ENCODE results near the gene PPM1G.
A peak's percentile ranks its signal among the peaks of the same experiment; 100 is the strongest.

PPM1G gene

DNA sequence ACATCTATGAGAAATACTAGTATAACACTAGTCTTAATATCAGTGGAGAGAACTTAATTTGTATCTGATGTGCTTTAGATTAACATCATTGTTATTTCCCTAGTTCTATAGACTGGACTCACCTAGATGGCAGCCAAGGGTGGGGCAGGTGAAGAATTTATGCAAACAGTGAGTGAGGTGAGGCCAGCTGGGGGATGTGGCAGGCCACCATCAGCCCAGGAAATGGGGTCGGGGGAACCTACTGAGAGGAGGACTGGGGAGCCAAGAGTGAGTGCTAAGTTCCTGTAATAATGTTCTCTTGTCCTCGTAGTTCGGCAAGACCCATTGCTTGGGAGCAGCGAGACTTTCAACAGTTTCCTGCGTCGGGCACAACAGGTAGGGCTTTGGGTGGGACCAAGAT lies 36.5 kb downstream of the PPM1G start:
- 97% methylated on average over 6 of the region's 6 CpGs for WGBS, 2 experiments (ENCODE audit: insufficient coverage in 2 of 2)
- H3K27ac ChIP-seq (ENCODE audit: low read depth, low read length, severe bottlenecking): no peak overlapping the region

DNA sequence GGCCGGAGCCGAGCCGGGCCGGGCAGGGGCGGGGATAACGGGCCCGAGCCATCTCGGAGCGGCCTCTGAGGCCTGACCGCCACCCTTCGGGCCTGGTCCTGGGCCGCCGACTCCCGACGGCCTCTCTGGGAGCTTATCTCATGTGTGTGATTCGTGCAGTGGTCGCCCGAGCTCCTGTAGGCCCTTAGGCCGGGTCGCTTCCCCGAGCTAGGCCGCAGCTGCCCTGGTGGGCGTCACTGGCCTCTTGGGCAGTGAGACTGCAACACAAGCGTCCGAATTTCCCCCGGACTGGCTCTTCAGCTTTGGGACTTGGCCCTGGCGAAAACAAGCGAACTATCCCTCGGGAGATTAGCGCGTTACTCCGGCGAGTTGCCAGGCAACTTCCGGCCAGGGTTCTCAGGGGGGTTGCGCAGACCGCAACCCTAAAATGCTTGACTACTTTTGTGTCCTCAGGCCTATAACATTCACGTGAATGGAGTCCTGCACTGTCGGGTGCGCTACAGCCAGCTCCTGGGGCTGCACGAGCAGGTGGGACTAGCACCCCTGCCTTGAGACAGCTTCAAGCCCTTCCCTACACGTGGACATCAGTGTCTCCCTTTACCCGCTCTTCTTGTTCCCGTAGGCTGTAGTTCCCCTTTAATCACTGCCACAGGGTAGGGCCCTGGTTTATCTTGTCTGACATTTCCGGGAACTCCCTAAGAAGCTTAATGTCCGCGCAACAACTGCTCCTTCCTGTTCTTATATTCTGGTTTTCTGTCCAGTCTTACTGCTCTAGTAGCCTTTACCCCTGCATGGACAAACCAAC lies 38.4 kb downstream of the PPM1G start:
- Histone ChIP-seq H3K4me1 (ENCODE audit: control insufficient read depth, insufficient read depth, low read length, poor library complexity, severe bottlenecking) (peaks cover 6% of the 10 kb centered on the region), H3K4me3 (ENCODE audit: extremely low read depth, insufficient read depth, low read length, poor library complexity, severe bottlenecking) (peak overlapping the region; percentile 97), H3K9me3 (ENCODE audit: control insufficient read depth, low read length) (no peaks in the 10 kb centered on the region), H3K36me3 (ENCODE audit: control insufficient read depth, insufficient read depth, low read length) (peaks cover 72% of the 10 kb centered on the region), H3K27ac (ENCODE audit: low read depth, low read length, severe bottlenecking) (peak overlapping the region; percentile 78)
- WGBS, 2 experiments (ENCODE audit: insufficient coverage in 2 of 2): 5 to 6% methylated on average over 45 to 46 of the region's 46 CpGs

More for the DNA sequence above, 36.5 kb downstream of the PPM1G start:
- no peaks in the 10 kb centered on the region for H3K9me3 ChIP-seq (ENCODE audit: control insufficient read depth, low read length)
- peaks cover 6% of the 10 kb centered on the region for H3K4me1 ChIP-seq (ENCODE audit: control insufficient read depth, insufficient read depth, low read length, poor library complexity, severe bottlenecking)
- peaks cover 72% of the 10 kb centered on the region for H3K36me3 ChIP-seq (ENCODE audit: control insufficient read depth, insufficient read depth, low read length)
- no peak overlapping the region for H3K4me3 ChIP-seq (ENCODE audit: extremely low read depth, insufficient read depth, low read length, poor library complexity, severe bottlenecking)

DNA sequence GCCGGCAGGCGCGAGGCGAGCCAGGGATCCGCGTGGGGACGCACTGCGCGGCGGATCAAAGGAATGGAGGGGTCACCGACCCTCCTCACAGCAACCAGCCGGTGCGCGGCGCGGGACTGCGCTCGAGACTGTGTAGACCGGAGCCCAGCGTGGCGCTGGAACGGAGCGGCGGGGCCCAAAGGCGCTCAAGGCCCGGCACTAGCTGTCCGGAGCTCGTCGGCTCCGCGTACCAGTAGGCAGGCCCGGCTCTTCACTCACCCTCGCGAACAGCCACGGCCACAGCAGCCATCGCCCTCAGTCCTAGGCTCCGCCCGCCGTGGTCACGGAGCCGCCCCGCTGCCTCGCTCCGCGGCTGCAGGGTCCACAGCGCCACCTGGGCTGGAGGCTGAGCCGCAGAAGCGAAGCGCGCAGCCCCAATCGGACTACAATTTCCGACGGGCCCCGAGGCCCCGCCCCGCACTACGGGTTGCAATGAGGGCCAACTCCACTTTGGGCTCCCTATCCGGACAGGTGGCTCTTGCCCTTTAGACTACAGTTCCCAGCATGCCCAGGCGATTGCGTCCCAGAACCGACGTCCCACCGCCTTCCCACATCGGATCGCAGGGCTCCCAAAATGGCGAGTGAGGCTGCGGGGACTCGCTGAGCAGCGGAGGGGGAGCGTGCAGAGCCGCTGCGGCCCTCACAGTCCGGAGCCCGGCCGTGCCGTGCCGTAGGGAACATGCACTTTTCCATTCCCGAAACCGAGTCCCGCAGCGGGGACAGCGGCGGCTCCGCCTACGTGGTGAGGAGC lies 39.2 kb downstream of the PPM1G start, which contains the start of the genes EIF2B4 and SNX17:
EIF2B4 (minus strand) TSS at position 313 of the 790 bp plus-strand sequence; CDS start at position 289, 24 bp downstream.
SNX17 (plus strand) TSS at position 591 of the 790 bp plus-strand sequence; CDS start at position 719, 128 bp downstream.
- no peaks in the 10 kb centered on the region for H3K9me3 ChIP-seq (ENCODE audit: control insufficient read depth, low read length)
- peaks cover 6% of the 10 kb centered on the region for H3K4me1 ChIP-seq (ENCODE audit: control insufficient read depth, insufficient read depth, low read length, poor library complexity, severe bottlenecking)
- 0% methylated on average over 70 to 85 of the region's 85 CpGs for WGBS, 2 experiments (ENCODE audit: insufficient coverage in 2 of 2)
- peak within 1 kb of the TSS; percentile 78 for H3K27ac ChIP-seq (ENCODE audit: low read depth, low read length, severe bottlenecking)
- peak within 1 kb of the TSS; percentile 97 for H3K4me3 ChIP-seq (ENCODE audit: extremely low read depth, insufficient read depth, low read length, poor library complexity, severe bottlenecking)
- H3K36me3 ChIP-seq (ENCODE audit: control insufficient read depth, insufficient read depth, low read length): peaks cover 72% of the 10 kb centered on the region

DNA sequence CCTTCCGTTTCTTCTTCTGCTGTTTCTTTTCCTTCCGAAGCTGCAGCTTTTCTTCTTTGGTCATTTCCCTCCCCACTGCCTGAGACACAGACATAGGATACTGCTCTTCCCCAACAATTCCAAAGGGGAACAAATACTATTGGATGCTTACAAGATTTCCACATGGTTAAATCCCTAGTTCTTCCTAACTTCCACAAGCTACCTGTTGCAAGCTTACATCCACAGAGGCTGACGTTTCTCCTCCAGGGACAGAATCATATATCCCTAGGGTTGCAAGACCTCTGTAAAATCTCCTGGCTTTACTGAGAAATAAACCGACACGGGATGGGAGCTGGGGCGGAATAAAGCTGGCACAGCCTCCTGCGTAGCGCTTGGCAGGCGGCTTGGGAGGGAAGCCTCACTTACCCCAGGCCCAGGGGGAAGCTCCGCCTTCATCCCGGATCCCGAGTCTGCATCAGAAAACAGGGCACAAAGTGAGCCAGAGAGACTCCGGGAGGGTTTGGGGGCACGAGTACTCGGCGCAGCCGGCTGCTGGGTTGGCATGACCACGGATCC lies 39.8 kb downstream of the PPM1G start:
- Histone ChIP-seq H3K27ac (ENCODE audit: low read depth, low read length, severe bottlenecking) (peak overlapping the region; percentile 76), H3K36me3 (ENCODE audit: control insufficient read depth, insufficient read depth, low read length) (peaks cover 72% of the 10 kb centered on the region), H3K4me3 (ENCODE audit: extremely low read depth, insufficient read depth, low read length, poor library complexity, severe bottlenecking) (peak overlapping the region; percentile 97), H3K4me1 (ENCODE audit: control insufficient read depth, insufficient read depth, low read length, poor library complexity, severe bottlenecking) (peaks cover 6% of the 10 kb centered on the region), H3K9me3 (ENCODE audit: control insufficient read depth, low read length) (no peaks in the 10 kb centered on the region)
- 2 to 6% methylated on average over 17 to 18 of the region's 18 CpGs for WGBS, 2 experiments (ENCODE audit: insufficient coverage in 2 of 2)

DNA sequence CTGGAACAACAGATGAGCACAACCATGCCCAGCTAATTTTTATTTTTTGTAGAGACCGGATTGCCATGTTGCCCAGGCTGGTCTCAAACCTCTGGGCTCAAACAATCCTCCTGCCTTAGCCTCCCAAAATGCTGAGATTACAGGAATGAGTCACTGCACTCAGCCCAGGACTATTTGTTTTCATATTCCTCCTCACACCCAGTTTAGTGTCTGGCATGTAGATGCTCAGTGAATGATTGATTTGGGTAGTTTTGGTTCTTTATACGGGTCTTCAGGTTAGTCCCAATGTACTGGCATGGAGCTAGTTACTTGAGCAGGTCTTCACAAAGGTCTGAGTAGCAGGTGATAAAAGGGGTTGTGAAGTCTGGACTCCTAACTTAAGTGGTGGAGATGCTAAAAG lies 45.5 kb downstream of the PPM1G start:
- no peaks in the 10 kb centered on the region for H3K9me3 ChIP-seq (ENCODE audit: control insufficient read depth, low read length)
- no peak overlapping the region for H3K27ac ChIP-seq (ENCODE audit: low read depth, low read length, severe bottlenecking)
- no peak overlapping the region for H3K4me3 ChIP-seq (ENCODE audit: extremely low read depth, insufficient read depth, low read length, poor library complexity, severe bottlenecking)
- 88 to 100% methylated on average over 1 to 2 of the region's 2 CpGs for WGBS, 2 experiments (ENCODE audit: insufficient coverage in 2 of 2)
- H3K4me1 ChIP-seq (ENCODE audit: control insufficient read depth, insufficient read depth, low read length, poor library complexity, severe bottlenecking): no peaks in the 10 kb centered on the region
- peaks cover 75% of the 10 kb centered on the region for H3K36me3 ChIP-seq (ENCODE audit: control insufficient read depth, insufficient read depth, low read length)

DNA sequence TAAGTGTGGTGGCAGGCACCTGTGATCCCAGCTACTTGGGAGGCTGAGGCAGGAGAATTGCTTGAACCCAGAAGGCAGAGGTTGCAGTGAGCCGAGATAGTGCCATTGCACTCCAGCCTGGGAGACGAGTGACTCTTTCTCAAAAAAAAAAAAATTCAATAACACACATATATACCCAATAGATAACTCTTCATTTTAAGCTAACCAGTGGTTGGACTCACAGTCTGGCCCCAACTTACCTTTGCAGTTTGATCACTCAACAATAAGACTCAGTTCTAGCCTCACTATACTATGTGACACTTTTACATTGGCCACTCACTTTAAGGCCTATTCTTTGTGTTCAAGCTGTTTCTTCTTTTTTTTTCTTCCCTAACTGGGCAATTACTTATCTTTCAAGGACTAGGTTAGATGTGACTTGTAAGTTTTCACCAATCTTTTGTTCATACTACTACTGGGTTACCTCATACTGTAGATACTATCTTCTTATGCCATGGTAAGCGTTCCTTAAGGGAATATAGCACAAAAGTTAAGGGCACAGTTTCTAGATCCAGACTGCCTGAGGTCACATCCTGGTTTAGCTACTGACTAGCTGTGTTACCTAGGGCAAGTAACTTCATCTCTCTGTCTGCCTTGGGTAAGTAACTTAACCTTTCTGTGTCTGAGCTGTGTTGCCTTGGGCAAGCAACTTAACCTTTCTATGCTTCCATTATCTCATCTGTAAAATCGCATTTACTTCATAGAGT lies 46.5 kb downstream of the PPM1G start:
- Histone ChIP-seq H3K36me3 (ENCODE audit: control insufficient read depth, insufficient read depth, low read length) (peaks cover 70% of the 10 kb centered on the region), H3K27ac (ENCODE audit: low read depth, low read length, severe bottlenecking) (no peak overlapping the region), H3K4me3 (ENCODE audit: extremely low read depth, insufficient read depth, low read length, poor library complexity, severe bottlenecking) (no peak overlapping the region), H3K4me1 (ENCODE audit: control insufficient read depth, insufficient read depth, low read length, poor library complexity, severe bottlenecking) (no peaks in the 10 kb centered on the region), H3K9me3 (ENCODE audit: control insufficient read depth, low read length) (peaks cover 8% of the 10 kb centered on the region)
- 92 to 100% methylated on average over 1 to 3 of the region's 4 CpGs for WGBS, 2 experiments (ENCODE audit: insufficient coverage in 2 of 2)

DNA sequence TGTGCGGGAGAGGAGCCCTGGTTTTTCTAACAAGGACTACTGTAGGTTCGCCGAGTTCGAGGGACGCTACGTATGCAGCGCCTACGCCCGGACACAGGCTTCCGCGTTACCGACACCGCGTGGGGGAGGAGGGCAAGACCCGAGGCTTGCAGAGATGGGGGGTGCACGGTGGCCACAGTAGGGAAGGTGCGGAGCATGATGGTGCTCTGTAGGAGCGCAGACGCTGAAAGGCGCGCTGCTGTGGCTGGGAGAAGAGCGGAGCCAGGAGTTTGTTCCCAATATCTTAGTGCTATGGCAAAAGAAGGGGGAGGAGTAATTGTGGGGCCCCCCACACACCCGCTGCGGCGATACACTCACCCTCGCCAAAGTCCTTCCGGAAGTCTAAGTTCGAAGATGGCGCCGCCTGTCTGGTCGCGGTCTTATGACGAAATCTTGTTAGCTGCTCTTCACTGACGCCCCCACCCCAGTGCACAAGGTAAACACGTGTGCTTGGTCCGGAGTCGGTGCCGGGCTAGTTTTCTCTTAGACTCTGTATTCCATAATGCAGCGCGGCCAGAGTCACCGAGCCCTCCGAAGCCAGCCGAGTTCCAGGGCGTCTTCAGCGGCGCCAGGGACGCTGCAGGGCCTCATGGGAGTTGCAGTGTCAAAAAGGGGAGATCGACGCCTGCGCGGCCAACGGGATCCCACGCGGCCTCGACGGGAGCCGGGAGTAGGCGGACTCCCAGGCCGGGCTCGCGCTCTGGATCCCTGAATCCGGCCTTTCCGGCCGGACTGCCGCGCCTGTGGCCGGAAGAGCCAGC lies 52.8 kb downstream of the PPM1G start, which contains the start of gene GTF3C2:
GTF3C2 (minus strand) TSS at position 383 of the 800 bp plus-strand sequence. CDS start 13,210 bp downstream, outside the sequence.
- Histone ChIP-seq H3K36me3 (ENCODE audit: control insufficient read depth, insufficient read depth, low read length) (peaks cover 23% of the 10 kb centered on the region), H3K4me3 (ENCODE audit: extremely low read depth, insufficient read depth, low read length, poor library complexity, severe bottlenecking) (peak within 1 kb of the TSS; percentile 94), H3K4me1 (ENCODE audit: control insufficient read depth, insufficient read depth, low read length, poor library complexity, severe bottlenecking) (peaks cover 13% of the 10 kb centered on the region), H3K27ac (ENCODE audit: low read depth, low read length, severe bottlenecking) (peak within 1 kb of the TSS; percentile 96), H3K9me3 (ENCODE audit: control insufficient read depth, low read length) (peaks cover 11% of the 10 kb centered on the region)
- WGBS, 2 experiments (ENCODE audit: insufficient coverage in 2 of 2): 0 to 1% methylated on average over 52 to 62 of the region's 67 CpGs

DNA sequence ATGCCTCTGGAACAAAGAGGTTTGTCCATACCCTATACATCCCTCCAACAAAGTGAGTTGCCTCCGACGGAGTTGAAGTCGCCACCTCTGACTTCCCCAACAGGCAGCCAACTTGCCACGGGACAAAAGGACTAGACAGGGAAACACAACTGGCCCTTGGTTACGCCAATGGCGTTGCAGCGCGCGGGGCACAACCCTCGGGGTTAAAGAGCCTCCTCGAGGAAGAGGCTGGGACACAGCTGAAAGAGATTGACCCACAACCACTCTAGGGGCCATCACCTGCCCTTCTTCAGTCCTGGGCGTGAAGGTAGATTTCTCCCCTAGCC lies 53.4 kb downstream of the PPM1G start:
- 0 to 2% methylated on average over 11 to 12 of the region's 12 CpGs for WGBS, 2 experiments (ENCODE audit: insufficient coverage in 2 of 2)
- peaks cover 13% of the 10 kb centered on the region for H3K4me1 ChIP-seq (ENCODE audit: control insufficient read depth, insufficient read depth, low read length, poor library complexity, severe bottlenecking)
- H3K36me3 ChIP-seq (ENCODE audit: control insufficient read depth, insufficient read depth, low read length): peaks cover 29% of the 10 kb centered on the region
- H3K4me3 ChIP-seq (ENCODE audit: extremely low read depth, insufficient read depth, low read length, poor library complexity, severe bottlenecking): peak overlapping the region; percentile 94
- H3K27ac ChIP-seq (ENCODE audit: low read depth, low read length, severe bottlenecking): peak overlapping the region; percentile 96
- H3K9me3 ChIP-seq (ENCODE audit: control insufficient read depth, low read length): peaks cover 11% of the 10 kb centered on the region

DNA sequence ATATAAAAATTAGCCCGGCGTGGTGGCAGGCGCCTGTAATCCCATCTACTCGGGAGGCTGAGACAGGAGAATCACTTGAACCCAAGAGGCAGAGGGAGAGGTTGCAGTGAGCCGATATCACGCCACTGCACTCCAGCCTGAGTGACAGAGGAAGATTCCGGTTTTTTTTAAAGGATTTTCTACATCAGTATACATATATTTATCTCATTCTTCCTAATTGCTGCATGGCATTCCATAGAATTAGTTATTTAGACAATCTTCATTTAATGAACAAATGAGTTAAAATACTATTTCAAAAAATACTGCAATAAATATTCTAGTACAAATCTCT lies 54.8 kb downstream of the PPM1G start:
- 88 to 93% methylated on average over 5 of the region's 7 CpGs for WGBS, 2 experiments (ENCODE audit: insufficient coverage in 2 of 2)
- Histone ChIP-seq H3K9me3 (ENCODE audit: control insufficient read depth, low read length) (peaks cover 11% of the 10 kb centered on the region), H3K36me3 (ENCODE audit: control insufficient read depth, insufficient read depth, low read length) (peaks cover 30% of the 10 kb centered on the region), H3K4me1 (ENCODE audit: control insufficient read depth, insufficient read depth, low read length, poor library complexity, severe bottlenecking) (peaks cover 13% of the 10 kb centered on the region), H3K27ac (ENCODE audit: low read depth, low read length, severe bottlenecking) (no peak overlapping the region), H3K4me3 (ENCODE audit: extremely low read depth, insufficient read depth, low read length, poor library complexity, severe bottlenecking) (no peak overlapping the region)

Measured in mesodermal cell (in vitro differentiated cells).